ENCODE measurements around the gene CFAP99. TPM values are rescaled to one million over a fixed set of nuclear protein-coding genes. Genes with fewer than 3 reads are reported as not detected.

CFAP99 gene
- total and polyA plus RNA-seq, 2 donors (not counting 1 experiment from before 2014, with no cell fraction given): under 0.01 TPM; not detected in 1

DNA sequence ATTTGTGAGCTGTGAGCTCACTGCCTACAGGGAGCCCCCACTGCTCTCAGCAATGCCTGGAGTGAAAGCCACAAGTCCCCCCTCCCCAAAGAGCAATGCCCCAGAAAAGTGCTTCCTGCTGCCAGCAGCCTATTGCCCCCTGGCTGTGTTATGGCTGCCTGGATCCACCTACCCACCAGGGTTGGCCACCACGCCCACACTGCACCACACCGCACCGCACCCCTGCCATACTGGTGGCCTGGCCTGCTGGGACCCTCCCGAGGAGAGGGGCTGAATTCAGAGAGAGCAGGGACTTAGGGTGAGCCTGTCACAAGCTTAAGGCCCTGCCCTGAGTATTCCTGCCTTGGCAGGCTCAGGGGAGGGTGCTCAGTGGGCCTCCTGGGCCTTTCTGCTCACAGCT, 4.3 kb downstream of the CFAP99 start:
- no peak overlapping the region for H3K4me3 ChIP-seq (replicated peaks in 1 of 4; ENCODE audit: control extremely low read depth in 1 of 4, insufficient read depth in 1 of 4, low read depth in 3 of 4, low read length in 4 of 4)
- H2AFZ ChIP-seq (ENCODE audit: low read length): no peak overlapping the region
- no peak overlapping the region for H3K9ac ChIP-seq (ENCODE audit: insufficient read depth, low read length)
- H3K4me1 ChIP-seq (ENCODE audit: control insufficient read depth, extremely low read depth, insufficient read depth, low read length): peaks cover 3% of the 10 kb centered on the region
- peaks cover 17% of the 10 kb centered on the region for H3K27me3 ChIP-seq (ENCODE audit: control insufficient read depth, insufficient read depth, low read length)
- H3K4me2 ChIP-seq (ENCODE audit: extremely low read depth, insufficient read depth, low read length): no peak overlapping the region
- no peaks in the 10 kb centered on the region for H3K79me2 ChIP-seq (ENCODE audit: control insufficient read depth, insufficient read depth, low read length)
- TF ChIP-seq, protein P1, sequence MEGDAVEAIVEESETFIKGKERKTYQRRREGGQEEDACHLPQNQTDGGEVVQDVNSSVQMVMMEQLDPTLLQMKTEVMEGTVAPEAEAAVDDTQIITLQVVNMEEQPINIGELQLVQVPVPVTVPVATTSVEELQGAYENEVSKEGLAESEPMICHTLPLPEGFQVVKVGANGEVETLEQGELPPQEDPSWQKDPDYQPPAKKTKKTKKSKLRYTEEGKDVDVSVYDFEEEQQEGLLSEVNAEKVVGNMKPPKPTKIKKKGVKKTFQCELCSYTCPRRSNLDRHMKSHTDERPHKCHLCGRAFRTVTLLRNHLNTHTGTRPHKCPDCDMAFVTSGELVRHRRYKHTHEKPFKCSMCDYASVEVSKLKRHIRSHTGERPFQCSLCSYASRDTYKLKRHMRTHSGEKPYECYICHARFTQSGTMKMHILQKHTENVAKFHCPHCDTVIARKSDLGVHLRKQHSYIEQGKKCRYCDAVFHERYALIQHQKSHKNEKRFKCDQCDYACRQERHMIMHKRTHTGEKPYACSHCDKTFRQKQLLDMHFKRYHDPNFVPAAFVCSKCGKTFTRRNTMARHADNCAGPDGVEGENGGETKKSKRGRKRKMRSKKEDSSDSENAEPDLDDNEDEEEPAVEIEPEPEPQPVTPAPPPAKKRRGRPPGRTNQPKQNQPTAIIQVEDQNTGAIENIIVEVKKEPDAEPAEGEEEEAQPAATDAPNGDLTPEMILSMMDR (conservative IDR thresholded peaks at IDR 0.05 in 1 of 2, IDR thresholded peaks at IDR 0.05 in 1 of 2; ENCODE audit: low read depth in 1 of 2, low read length in 2 of 2): no peak
- TF ChIP-seq EZH2 (IDR thresholded peaks at IDR 0.05; ENCODE audit: low read length, missing control alignments): no peak
- no peaks in the 10 kb centered on the region for H3K9me3 ChIP-seq (ENCODE audit: control insufficient read depth, insufficient read depth, low read depth, low read length)
- H4K20me1 ChIP-seq (ENCODE audit: control insufficient read depth, extremely low read depth, insufficient read depth, low read length): no peaks in the 10 kb centered on the region
- H3K27ac ChIP-seq (ENCODE audit: insufficient read depth, low read length): no peak overlapping the region
- DNase-seq (ENCODE audit: low read depth in 2 of 2): no peak
- no peaks in the 10 kb centered on the region for H3K36me3 ChIP-seq (ENCODE audit: control insufficient read depth, insufficient read depth, low read length)

DNA sequence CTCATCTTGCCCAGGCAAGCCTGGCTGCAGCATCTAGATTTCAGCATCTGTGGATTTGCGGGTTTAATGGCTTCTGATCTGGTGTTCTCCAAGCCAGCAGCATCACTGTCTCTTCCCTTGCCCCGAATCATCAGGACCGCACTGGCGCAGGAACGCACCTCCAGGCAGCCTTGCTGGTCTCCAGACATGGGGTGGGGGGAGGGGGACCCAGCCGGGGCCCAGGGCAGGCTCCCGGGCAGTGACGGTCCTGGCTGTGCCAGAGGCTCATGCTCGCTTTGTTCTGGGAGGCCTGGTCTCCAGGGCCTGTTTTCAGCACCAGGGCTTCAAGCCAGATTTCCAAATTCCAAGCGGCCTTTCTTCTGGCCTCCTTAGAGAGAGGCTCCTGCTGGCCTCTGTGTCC, 4.9 kb downstream of the CFAP99 start:
- H3K4me3 ChIP-seq (replicated peaks in 1 of 4; ENCODE audit: control extremely low read depth in 1 of 4, insufficient read depth in 1 of 4, low read depth in 3 of 4, low read length in 4 of 4): no peak overlapping the region
- DNase-seq (ENCODE audit: low read depth in 2 of 2): no peak
- no peak overlapping the region for H2AFZ ChIP-seq (ENCODE audit: low read length)
- H3K9me3 ChIP-seq (ENCODE audit: control insufficient read depth, insufficient read depth, low read depth, low read length): no peaks in the 10 kb centered on the region
- H3K36me3 ChIP-seq (ENCODE audit: control insufficient read depth, insufficient read depth, low read length): no peaks in the 10 kb centered on the region
- no peak for TF ChIP-seq EZH2 (IDR thresholded peaks at IDR 0.05; ENCODE audit: low read length, missing control alignments)
- TF ChIP-seq, protein P1 (conservative IDR thresholded peaks at IDR 0.05 in 1 of 2, IDR thresholded peaks at IDR 0.05 in 1 of 2; ENCODE audit: low read depth in 1 of 2, low read length in 2 of 2): no peak
- peaks cover 3% of the 10 kb centered on the region for H3K4me1 ChIP-seq (ENCODE audit: control insufficient read depth, extremely low read depth, insufficient read depth, low read length)
- no peak overlapping the region for H3K9ac ChIP-seq (ENCODE audit: insufficient read depth, low read length)
- H3K79me2 ChIP-seq (ENCODE audit: control insufficient read depth, insufficient read depth, low read length): no peaks in the 10 kb centered on the region
- H3K27me3 ChIP-seq (ENCODE audit: control insufficient read depth, insufficient read depth, low read length): peaks cover 17% of the 10 kb centered on the region
- H3K4me2 ChIP-seq (ENCODE audit: extremely low read depth, insufficient read depth, low read length): no peak overlapping the region
- no peaks in the 10 kb centered on the region for H4K20me1 ChIP-seq (ENCODE audit: control insufficient read depth, extremely low read depth, insufficient read depth, low read length)
- no peak overlapping the region for H3K27ac ChIP-seq (ENCODE audit: insufficient read depth, low read length)

DNA sequence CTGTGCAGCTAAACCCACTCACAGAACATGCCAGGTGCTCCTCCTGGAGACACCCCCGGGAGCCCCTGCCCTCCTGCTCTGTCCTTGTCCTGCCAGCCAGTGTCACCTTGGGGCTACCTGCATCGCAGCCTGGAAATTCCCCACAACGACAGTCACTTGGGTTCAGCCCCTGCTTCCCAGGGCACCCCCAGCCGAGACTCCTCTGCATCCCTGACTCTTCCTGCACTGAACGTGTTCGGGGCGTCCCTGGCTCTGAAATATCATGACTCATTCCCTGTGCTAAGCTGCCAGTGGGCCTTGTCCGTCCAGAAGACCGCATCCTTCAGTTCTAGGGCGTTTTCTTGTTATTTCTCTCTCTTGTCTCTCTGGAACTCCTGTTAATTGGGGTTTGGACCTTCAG, 5.8 kb downstream of the CFAP99 start:
- Histone ChIP-seq H3K27ac (ENCODE audit: insufficient read depth, low read length) (no peak overlapping the region), H3K79me2 (ENCODE audit: control insufficient read depth, insufficient read depth, low read length) (no peaks in the 10 kb centered on the region), H3K36me3 (ENCODE audit: control insufficient read depth, insufficient read depth, low read length) (no peaks in the 10 kb centered on the region), H3K4me1 (ENCODE audit: control insufficient read depth, extremely low read depth, insufficient read depth, low read length) (no peaks in the 10 kb centered on the region), H3K9ac (ENCODE audit: insufficient read depth, low read length) (no peak overlapping the region), H3K27me3 (ENCODE audit: control insufficient read depth, insufficient read depth, low read length) (peaks cover 14% of the 10 kb centered on the region), H2AFZ (ENCODE audit: low read length) (no peak overlapping the region), H4K20me1 (ENCODE audit: control insufficient read depth, extremely low read depth, insufficient read depth, low read length) (no peaks in the 10 kb centered on the region), H3K4me2 (ENCODE audit: extremely low read depth, insufficient read depth, low read length) (no peak overlapping the region), H3K9me3 (ENCODE audit: control insufficient read depth, insufficient read depth, low read depth, low read length) (no peaks in the 10 kb centered on the region), H3K4me3 (replicated peaks in 1 of 4; ENCODE audit: control extremely low read depth in 1 of 4, insufficient read depth in 1 of 4, low read depth in 3 of 4, low read length in 4 of 4) (no peak overlapping the region)
- no peak for TF ChIP-seq EZH2 (IDR thresholded peaks at IDR 0.05; ENCODE audit: low read length, missing control alignments)
- TF ChIP-seq, protein P1 (conservative IDR thresholded peaks at IDR 0.05 in 1 of 2, IDR thresholded peaks at IDR 0.05 in 1 of 2; ENCODE audit: low read depth in 1 of 2, low read length in 2 of 2): no peak
- peak in 1 of 2 donors; percentile 29 for DNase-seq (ENCODE audit: low read depth in 2 of 2)

Measured in fibroblast of lung (primary cell).